ENCODE results near the gene FAM53C.

The FAM53C gene

DNA sequence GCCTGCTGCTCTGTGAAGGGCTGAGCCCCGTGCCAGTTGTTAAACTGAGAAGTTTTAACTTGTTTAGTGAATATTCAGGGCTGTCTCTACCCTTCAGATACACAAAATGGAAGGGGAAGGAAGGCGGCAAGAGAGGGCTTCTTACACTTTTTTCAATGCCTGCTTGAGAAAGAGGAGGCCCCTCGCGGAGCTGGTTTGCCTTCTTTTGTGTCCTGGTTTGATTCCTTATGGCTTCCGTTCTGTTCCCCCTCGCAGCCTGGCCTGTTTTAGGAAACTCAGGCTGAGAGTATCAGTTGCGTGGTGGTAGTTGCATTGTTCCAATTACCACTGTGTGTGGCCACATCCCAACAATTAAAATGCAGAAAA lies 1.0 kb downstream of the FAM53C start:
- POLR2A ChIA-PET (ENCODE audit: low non-redundant PET): interaction anchor here (0.8 kb wide), 1 partner anchor 13 kb away, joined by 6 read pairs; the partner anchor contains the start of gene KDM3B
- CTCF ChIA-PET: interaction anchor here (7.0 kb wide), 1 partner anchor 13 kb away, joined by 86 read pairs; the partner anchor contains the start of gene KDM3B
- DNase-seq (ENCODE audit: low spot score): no peak
- TF ChIP-seq, protein P1, sequence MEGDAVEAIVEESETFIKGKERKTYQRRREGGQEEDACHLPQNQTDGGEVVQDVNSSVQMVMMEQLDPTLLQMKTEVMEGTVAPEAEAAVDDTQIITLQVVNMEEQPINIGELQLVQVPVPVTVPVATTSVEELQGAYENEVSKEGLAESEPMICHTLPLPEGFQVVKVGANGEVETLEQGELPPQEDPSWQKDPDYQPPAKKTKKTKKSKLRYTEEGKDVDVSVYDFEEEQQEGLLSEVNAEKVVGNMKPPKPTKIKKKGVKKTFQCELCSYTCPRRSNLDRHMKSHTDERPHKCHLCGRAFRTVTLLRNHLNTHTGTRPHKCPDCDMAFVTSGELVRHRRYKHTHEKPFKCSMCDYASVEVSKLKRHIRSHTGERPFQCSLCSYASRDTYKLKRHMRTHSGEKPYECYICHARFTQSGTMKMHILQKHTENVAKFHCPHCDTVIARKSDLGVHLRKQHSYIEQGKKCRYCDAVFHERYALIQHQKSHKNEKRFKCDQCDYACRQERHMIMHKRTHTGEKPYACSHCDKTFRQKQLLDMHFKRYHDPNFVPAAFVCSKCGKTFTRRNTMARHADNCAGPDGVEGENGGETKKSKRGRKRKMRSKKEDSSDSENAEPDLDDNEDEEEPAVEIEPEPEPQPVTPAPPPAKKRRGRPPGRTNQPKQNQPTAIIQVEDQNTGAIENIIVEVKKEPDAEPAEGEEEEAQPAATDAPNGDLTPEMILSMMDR (conservative IDR thresholded peaks at IDR 0.05; ENCODE audit: low read depth): no peak
- peak overlapping the region; percentile 89 for H3K27ac ChIP-seq

DNA sequence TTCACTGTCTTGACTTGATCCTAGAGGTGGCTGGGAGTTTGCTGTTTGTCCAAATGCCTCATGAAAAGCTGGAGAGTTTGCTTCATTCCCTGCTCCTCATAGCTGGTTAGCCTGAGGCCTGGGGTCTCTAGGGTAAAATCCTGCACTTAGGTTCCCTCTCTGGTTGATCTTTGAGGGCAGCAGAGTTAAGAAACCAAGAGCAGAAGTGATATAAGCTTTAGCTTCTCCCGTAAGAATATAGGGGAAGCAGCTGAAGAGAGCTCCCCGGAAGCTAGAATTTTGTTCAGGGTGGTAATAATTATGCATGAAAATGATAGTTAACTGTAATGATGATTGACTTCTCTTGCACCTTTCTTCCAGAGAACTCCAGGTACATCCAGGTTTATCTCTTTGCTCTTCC lies 1.4 kb downstream of the FAM53C start:
- ChIA-PET POLR2A (ENCODE audit: low non-redundant PET) (interaction anchor here (0.8 kb wide), 1 partner anchor 13 kb away, joined by 6 read pairs; the partner anchor contains the start of gene KDM3B), CTCF (interaction anchor here (0.5 to 7.0 kb wide), 3 partner anchors 11 to 292 kb away, joined by 3 to 86 read pairs (median 4); partner anchors contain the start of gene KDM3B)
- TF ChIP-seq, protein P1 (conservative IDR thresholded peaks at IDR 0.05; ENCODE audit: low read depth): no peak
- DNase-seq (ENCODE audit: low spot score): no peak
- H3K27ac ChIP-seq: peak overlapping the region; percentile 89

DNA sequence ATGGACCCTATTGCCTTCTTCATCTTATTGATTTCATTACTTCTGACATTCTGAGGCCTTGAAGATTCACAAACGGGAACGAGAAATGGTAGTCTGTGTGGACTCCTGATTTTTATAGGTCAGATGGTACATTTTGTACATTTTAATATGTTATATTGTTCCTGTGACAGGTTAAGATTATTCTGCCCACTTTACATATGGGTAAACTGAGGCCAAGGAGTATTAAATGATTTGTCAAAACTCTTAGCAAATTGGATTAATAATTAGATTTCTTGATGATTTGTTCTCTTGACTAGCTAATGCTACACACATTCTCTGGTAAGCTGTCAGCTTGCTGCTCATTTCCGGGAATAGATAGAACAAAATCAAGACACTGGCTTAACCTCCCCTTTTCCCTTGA lies 1.9 kb downstream of the FAM53C start:
- TF ChIP-seq, protein P1 (conservative IDR thresholded peaks at IDR 0.05; ENCODE audit: low read depth): no peak
- POLR2A ChIA-PET (ENCODE audit: low non-redundant PET): interaction anchor here (0.8 to 1.5 kb wide), 2 partner anchors 8 to 12 kb away, joined by 6 read pairs; partner anchors contain the start of genes CDC25C and KDM3B
- CTCF ChIA-PET: interaction anchor here (0.5 to 7.0 kb wide), 3 partner anchors 10 to 292 kb away, joined by 3 to 86 read pairs (median 4); partner anchors contain the start of gene KDM3B
- H3K27ac ChIP-seq: no peak overlapping the region
- DNase-seq (ENCODE audit: low spot score): no peak

DNA sequence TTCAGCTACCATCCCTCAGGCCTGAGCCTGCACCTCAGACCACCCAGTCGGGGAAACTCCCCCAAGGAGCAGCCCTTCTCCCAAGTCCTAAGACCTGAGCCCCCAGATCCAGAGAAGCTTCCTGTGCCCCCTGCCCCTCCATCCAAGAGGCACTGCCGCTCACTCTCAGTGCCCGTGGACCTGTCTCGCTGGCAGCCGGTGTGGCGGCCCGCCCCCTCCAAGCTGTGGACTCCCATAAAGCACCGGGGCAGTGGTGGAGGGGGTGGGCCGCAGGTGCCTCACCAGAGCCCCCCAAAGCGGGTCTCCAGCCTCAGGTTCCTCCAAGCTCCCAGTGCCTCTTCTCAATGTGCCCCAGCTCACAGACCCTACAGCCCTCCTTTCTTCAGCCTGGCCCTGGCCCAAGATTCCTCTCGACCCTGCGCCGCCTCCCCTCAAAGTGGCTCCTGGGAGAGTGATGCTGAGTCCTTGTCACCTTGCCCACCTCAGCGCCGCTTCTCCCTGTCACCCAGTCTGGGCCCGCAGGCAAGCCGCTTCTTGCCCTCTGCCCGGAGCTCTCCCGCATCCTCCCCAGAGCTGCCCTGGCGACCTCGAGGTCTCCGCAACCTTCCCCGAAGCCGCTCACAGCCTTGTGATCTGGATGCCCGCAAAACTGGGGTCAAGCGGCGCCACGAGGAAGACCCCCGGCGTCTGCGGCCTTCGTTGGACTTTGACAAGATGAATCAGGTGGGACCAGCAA lies 7.0 kb downstream of the FAM53C start:
- TF ChIP-seq, protein P1 (conservative IDR thresholded peaks at IDR 0.05; ENCODE audit: low read depth): no peak
- 0 out of 2 replicates have a peak overlapping the region, but pooled peaks have one; percentile 2 for H3K27ac ChIP-seq
- no peak for DNase-seq (ENCODE audit: low spot score)
- CTCF ChIA-PET: interaction anchor here (0.6 kb wide), 1 partner anchor 30 kb away, joined by 5 read pairs; no protein-coding TSS in a partner anchor
- POLR2A ChIA-PET (ENCODE audit: low non-redundant PET): interaction anchor here (0.5 kb wide), 1 partner anchor 206 kb away, joined by 5 read pairs; no protein-coding TSS in a partner anchor

DNA sequence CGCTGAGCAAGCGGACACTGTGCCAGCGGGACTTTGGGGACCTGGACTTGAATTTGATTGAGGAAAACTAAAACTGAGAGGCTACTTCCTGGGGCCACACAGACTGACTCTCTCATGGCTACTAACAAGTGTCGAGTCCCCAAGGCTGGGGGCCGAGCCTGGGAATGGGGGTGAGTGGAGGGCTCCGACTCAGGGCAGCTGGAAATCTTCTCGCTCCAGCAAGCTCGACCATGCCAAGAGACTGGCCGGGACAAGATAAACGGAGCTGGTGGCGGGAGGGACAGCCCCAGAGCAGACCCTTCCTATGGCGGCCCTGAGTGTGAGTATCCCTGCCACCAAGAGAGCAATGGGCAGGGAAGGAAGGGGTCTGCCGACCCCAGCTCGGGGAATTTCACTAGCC lies 8.8 kb downstream of the FAM53C start:
- DNase-seq (ENCODE audit: low spot score): no peak
- ChIA-PET POLR2A (ENCODE audit: low non-redundant PET) (interaction anchor here (0.6 kb wide), 1 partner anchor 10 kb away, joined by 4 read pairs; no protein-coding TSS in a partner anchor), CTCF (interaction anchor here (0.6 kb wide), 1 partner anchor 14 kb away, joined by 3 read pairs; no protein-coding TSS in a partner anchor)
- H3K27ac ChIP-seq: no peak overlapping the region; the same call in 1 of the 2 replicates
- TF ChIP-seq, protein P1 (conservative IDR thresholded peaks at IDR 0.05; ENCODE audit: low read depth): no peak

DNA sequence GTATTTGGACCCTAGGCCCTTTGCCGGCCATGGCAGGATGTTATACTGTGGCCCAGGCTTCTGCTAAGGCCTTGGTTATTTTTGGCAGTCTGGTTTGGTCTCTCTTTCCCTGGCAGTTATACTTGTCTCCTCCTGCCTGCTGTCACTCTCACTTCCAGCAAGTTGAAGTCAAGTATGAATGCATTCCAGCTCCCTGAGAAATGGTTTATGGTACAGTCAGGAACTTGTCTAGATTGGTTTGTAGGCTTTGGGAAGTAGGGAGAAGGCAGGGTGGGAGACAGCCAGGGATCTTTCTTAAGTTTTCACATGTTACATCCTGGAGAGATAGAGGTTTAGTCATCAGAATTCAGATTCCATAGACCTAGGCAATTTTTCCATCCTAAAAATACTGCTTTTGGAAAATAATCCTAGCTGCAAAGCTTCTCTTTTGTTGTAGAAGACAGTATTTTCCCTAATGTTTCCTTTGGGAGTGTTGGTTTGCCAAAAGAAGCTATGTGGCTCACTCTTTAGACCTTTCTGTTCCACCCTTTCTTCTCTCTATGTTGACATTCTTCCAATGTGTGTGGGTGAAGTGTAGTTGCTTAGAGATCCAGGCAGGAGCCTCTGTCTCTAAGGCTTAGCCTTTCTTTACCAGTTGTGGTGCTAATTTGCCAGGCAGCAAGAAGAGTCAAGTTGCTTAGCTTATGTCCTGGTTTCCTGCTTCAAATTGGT lies 11.9 kb downstream of the FAM53C start:
- DNase-seq (ENCODE audit: low spot score): no peak
- ChIA-PET CTCF (interaction anchor here (0.6 to 1.5 kb wide), 3 partner anchors 10 to 1230 kb away, joined by 4 to 8 read pairs (median 4); partner anchors contain the start of gene CDC25C), POLR2A (ENCODE audit: low non-redundant PET) (no interaction called here)
- peak overlapping the region; percentile 80 for H3K27ac ChIP-seq
- TF ChIP-seq, protein P1 (conservative IDR thresholded peaks at IDR 0.05; ENCODE audit: low read depth): no peak

All from RWPE1 (cell line).